HEK293 (cell line): ENCODE data around the gene COL3A1.

ENCODE experiments used
- CTCF ChIA-PET: fragments of 350-600 bp; formaldehyde crosslinking; extraction: SDS; loops from one replicate; lab custom pipeline; 2021; ENCODE audit warnings: antibody characterized with exemption; lab: Yijun Ruan, JAX
- POLR2A ChIA-PET: fragments of 300-600 bp; formaldehyde crosslinking; extraction: SDS; loops from one replicate; lab custom pipeline; 2020; ENCODE audit warnings: antibody characterized with exemption, inconsistent platforms; lab: Yijun Ruan, JAX
- H3K27ac ChIP-seq: fragments of 200-500 bp; sonication (Bioruptor generic); 2 replicates; pipeline ENCODE4 v1.5.1; 2014; ENCODE audit warnings: low read depth, low read length, control low read depth, inconsistent platforms; ENCODE audit errors: extremely low read depth
- H3K36me3 ChIP-seq, 2 experiments: fragments of 200-500 bp in 1 of 2; sonication (Bioruptor generic) in 1 of 2; 1 replicate in 1 of 2; 2 replicates in 1 of 2; pipeline ENCODE4 v1.5.1; 2014 to 2017; ENCODE audit warnings: inconsistent platforms in 2 of 2, low read length in 2 of 2; ENCODE audit not compliant: control insufficient read depth in 2 of 2, insufficient read depth in 1 of 2
- H3K4me1 ChIP-seq: fragments of 200-500 bp; sonication (Bioruptor generic); 2 replicates; pipeline ENCODE4 v1.5.1; 2014; ENCODE audit warnings: mild to moderate bottlenecking, low read length, inconsistent platforms; ENCODE audit not compliant: control insufficient read depth, insufficient read depth
- H3K4me3 ChIP-seq: 2 replicates; pipeline ENCODE4 v1.5.1; 2011; ENCODE audit warnings: low read depth, mild to moderate bottlenecking, control low read depth, low read length, moderate library complexity
- H3K9me3 ChIP-seq: fragments of 200-500 bp; sonication (Bioruptor generic); 2 replicates; pipeline ENCODE4 v1.5.1; 2014; ENCODE audit warnings: low read depth, low read length, inconsistent platforms; ENCODE audit not compliant: control insufficient read depth, insufficient read depth
- PRDM1 ChIP-seq: fragments of 450-650 bp; formaldehyde crosslinking; IDR thresholded peaks from 2 replicates; pipeline ENCODE4; 2016; ENCODE audit warnings: missing biosample characterization, missing genetic modification characterization
- ZNF10 ChIP-seq: fragments of 450-650 bp; formaldehyde crosslinking; IDR thresholded peaks from 2 replicates; pipeline ENCODE4 v1.5.1; 2017; ENCODE audit warnings: missing biosample characterization, missing genetic modification characterization
- ZNF16 ChIP-seq: fragments of 450-650 bp; formaldehyde crosslinking; IDR thresholded peaks from 2 replicates; pipeline ENCODE4 v1.5.1; 2016; ENCODE audit warnings: low read depth, missing biosample characterization, missing genetic modification characterization
- ZNF274 ChIP-seq, 2 experiments: fragments of 200-500 bp in 1 of 2; fragments of 450-650 bp in 1 of 2; sonication (Bioruptor generic) in 1 of 2; formaldehyde crosslinking in 1 of 2; IDR thresholded peaks; 2 replicates each; pipeline versions ENCODE4 v1.5.1 to v1.6.1; 2014 to 2016; ENCODE audit warnings: borderline replicate concordance in 1 of 2, inconsistent platforms in 1 of 2, low read length in 1 of 2, missing biosample characterization in 1 of 2, missing genetic modification characterization in 1 of 2
- ZNF37A ChIP-seq: fragments of 450-650 bp; IDR thresholded peaks from 2 replicates; pipeline ENCODE4 v1.5.1; 2018; ENCODE audit warnings: missing biosample characterization, missing genetic modification characterization
- ZNF660 ChIP-seq: fragments of 450-650 bp; IDR thresholded peaks from 2 replicates; pipeline ENCODE4 v1.5.1; 2018; ENCODE audit warnings: missing biosample characterization, mild to moderate bottlenecking, missing genetic modification characterization
- ZNF768 ChIP-seq: fragments of 450-650 bp; formaldehyde crosslinking; IDR thresholded peaks from 2 replicates; pipeline ENCODE4 v1.5.1; 2018; ENCODE audit warnings: missing biosample characterization, mild to moderate bottlenecking, missing genetic modification characterization
- ZNF792 ChIP-seq: fragments of 450-650 bp; formaldehyde crosslinking; IDR thresholded peaks from 2 replicates; pipeline ENCODE4 v1.5.1; 2016; ENCODE audit warnings: missing biosample characterization, missing genetic modification characterization
- TF ChIP-seq, protein P1 (sequence below): fragments of 450-650 bp; formaldehyde crosslinking; IDR thresholded peaks from 2 replicates; pipeline ENCODE4 v1.5.1; 2016; ENCODE audit warnings: missing biosample characterization, missing genetic modification characterization
- TF ChIP-seq, protein P2 (sequence below): fragments of 450-650 bp; formaldehyde crosslinking; IDR thresholded peaks from 2 replicates; pipeline ENCODE4 v1.5.1; 2017; ENCODE audit warnings: missing biosample characterization, missing genetic modification characterization
- TF ChIP-seq, protein P3 (sequence below): fragments of 450-650 bp; formaldehyde crosslinking; IDR thresholded peaks from 2 replicates; pipeline ENCODE4 v1.5.1; 2016; ENCODE audit warnings: missing biosample characterization, missing genetic modification characterization
- TF ChIP-seq, protein P4 (sequence below): fragments of 450-650 bp; formaldehyde crosslinking; IDR thresholded peaks from 2 replicates; pipeline ENCODE4 v1.5.1; 2017; ENCODE audit warnings: missing biosample characterization, missing genetic modification characterization
- TF ChIP-seq, protein P5 (sequence below): fragments of 450-650 bp; IDR thresholded peaks from 2 replicates; pipeline ENCODE4 v1.5.1; 2018; ENCODE audit warnings: missing biosample characterization, mild to moderate bottlenecking, missing genetic modification characterization

COL3A1 gene

DNA sequence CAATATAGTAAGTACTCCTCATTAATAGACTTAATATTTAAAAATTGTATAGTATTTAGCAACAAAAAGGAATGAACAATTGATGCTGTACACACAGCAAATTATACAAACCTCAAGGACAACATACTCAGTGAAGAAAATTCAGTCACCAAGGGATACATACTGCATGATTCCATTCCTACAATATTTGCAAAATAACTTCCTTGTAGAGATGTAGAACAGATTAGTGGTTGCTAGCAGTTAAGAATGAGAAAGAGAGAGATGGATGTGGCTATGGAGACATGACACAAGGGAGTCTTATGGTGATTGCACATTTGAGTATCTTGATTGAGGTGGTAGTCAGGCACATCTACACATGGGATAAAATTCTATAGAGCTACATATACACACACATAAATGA lies 26.0 kb downstream of the COL3A1 start (continued):
- TF ChIP-seq, protein P1, sequence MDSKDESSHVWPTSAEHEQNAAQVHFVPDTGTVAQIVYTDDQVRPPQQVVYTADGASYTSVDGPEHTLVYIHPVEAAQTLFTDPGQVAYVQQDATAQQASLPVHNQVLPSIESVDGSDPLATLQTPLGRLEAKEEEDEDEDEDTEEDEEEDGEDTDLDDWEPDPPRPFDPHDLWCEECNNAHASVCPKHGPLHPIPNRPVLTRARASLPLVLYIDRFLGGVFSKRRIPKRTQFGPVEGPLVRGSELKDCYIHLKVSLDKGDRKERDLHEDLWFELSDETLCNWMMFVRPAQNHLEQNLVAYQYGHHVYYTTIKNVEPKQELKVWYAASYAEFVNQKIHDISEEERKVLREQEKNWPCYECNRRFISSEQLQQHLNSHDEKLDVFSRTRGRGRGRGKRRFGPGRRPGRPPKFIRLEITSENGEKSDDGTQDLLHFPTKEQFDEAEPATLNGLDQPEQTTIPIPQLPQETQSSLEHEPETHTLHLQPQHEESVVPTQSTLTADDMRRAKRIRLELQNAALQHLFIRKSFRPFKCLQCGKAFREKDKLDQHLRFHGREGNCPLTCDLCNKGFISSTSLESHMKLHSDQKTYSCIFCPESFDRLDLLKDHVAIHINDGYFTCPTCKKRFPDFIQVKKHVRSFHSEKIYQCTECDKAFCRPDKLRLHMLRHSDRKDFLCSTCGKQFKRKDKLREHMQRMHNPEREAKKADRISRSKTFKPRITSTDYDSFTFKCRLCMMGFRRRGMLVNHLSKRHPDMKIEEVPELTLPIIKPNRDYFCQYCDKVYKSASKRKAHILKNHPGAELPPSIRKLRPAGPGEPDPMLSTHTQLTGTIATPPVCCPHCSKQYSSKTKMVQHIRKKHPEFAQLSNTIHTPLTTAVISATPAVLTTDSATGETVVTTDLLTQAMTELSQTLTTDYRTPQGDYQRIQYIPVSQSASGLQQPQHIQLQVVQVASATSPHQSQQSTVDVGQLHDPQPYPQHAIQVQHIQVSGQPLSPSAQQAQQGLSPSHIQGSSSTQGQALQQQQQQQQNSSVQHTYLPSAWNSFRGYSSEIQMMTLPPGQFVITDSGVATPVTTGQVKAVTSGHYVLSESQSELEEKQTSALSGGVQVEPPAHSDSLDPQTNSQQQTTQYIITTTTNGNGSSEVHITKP (tag by site-specific recombination), result no peak
- TF ChIP-seq ZNF274 (IDR thresholded peaks at IDR 0.05; ENCODE audit: low read length) (no peak), ZNF274 (tag by site-specific recombination; IDR thresholded peaks at IDR 0.05; ENCODE audit: borderline replicate concordance) (no peak)
- TF ChIP-seq, protein P2, sequence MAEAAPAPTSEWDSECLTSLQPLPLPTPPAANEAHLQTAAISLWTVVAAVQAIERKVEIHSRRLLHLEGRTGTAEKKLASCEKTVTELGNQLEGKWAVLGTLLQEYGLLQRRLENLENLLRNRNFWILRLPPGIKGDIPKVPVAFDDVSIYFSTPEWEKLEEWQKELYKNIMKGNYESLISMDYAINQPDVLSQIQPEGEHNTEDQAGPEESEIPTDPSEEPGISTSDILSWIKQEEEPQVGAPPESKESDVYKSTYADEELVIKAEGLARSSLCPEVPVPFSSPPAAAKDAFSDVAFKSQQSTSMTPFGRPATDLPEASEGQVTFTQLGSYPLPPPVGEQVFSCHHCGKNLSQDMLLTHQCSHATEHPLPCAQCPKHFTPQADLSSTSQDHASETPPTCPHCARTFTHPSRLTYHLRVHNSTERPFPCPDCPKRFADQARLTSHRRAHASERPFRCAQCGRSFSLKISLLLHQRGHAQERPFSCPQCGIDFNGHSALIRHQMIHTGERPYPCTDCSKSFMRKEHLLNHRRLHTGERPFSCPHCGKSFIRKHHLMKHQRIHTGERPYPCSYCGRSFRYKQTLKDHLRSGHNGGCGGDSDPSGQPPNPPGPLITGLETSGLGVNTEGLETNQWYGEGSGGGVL (tag by site-specific recombination), result no peak

DNA sequence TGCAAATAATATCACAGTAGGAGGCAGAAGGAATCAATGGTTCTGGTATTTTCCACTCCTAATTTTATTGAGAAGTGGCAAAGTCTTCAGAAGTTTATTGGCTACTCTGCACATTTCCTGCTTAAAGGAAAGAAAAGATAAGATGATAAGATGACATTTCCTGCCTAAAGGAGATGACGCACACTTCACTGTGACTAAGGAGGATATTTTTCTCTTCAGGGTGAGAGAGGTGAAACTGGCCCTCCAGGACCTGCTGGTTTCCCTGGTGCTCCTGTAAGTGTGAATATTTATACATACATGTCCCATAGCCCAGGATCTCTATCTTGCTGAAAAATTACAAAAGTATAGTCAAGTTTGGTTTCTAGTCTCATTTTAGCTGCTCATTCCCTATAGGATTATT lies 27.9 kb downstream of the COL3A1 start:
- no peaks in the 10 kb centered on the region for H3K4me1 ChIP-seq
- CTCF ChIA-PET, result no interaction called here
- no peak for TF ChIP-seq ZNF768 (tag by site-specific recombination)
- TF ChIP-seq, protein P3, sequence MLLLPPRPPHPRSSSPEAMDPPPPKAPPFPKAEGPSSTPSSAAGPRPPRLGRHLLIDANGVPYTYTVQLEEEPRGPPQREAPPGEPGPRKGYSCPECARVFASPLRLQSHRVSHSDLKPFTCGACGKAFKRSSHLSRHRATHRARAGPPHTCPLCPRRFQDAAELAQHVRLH (tag by site-specific recombination), result no peak
- no peak for TF ChIP-seq ZNF792 (tag by site-specific recombination)
- TF ChIP-seq ZNF660 (tag by site-specific recombination), result no peak
- no peak for TF ChIP-seq ZNF16 (tag by site-specific recombination)
- TF ChIP-seq ZNF37A, result no peak
- no peak for TF ChIP-seq ZNF10 (tag by site-specific recombination)
- TF ChIP-seq, protein P4, sequence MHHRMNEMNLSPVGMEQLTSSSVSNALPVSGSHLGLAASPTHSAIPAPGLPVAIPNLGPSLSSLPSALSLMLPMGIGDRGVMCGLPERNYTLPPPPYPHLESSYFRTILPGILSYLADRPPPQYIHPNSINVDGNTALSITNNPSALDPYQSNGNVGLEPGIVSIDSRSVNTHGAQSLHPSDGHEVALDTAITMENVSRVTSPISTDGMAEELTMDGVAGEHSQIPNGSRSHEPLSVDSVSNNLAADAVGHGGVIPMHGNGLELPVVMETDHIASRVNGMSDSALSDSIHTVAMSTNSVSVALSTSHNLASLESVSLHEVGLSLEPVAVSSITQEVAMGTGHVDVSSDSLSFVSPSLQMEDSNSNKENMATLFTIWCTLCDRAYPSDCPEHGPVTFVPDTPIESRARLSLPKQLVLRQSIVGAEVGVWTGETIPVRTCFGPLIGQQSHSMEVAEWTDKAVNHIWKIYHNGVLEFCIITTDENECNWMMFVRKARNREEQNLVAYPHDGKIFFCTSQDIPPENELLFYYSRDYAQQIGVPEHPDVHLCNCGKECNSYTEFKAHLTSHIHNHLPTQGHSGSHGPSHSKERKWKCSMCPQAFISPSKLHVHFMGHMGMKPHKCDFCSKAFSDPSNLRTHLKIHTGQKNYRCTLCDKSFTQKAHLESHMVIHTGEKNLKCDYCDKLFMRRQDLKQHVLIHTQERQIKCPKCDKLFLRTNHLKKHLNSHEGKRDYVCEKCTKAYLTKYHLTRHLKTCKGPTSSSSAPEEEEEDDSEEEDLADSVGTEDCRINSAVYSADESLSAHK (tag by site-specific recombination), result no peak
- TF ChIP-seq, protein P5, sequence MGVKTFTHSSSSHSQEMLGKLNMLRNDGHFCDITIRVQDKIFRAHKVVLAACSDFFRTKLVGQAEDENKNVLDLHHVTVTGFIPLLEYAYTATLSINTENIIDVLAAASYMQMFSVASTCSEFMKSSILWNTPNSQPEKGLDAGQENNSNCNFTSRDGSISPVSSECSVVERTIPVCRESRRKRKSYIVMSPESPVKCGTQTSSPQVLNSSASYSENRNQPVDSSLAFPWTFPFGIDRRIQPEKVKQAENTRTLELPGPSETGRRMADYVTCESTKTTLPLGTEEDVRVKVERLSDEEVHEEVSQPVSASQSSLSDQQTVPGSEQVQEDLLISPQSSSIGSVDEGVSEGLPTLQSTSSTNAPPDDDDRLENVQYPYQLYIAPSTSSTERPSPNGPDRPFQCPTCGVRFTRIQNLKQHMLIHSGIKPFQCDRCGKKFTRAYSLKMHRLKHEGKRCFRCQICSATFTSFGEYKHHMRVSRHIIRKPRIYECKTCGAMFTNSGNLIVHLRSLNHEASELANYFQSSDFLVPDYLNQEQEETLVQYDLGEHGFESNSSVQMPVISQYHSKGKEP (tag by site-specific recombination), result no peak
- TF ChIP-seq PRDM1, result no peak
- TF ChIP-seq, all 188 proteins: peak for 0
- Histone ChIP-seq H3K27ac (no peak overlapping the region), H3K36me3 (no peaks in the 10 kb centered on the region), H3K4me3 (no peak overlapping the region), H3K9me3 (no peaks in the 10 kb centered on the region)
- POLR2A ChIA-PET, result no interaction called here
